Measurements from ENCODE around the gene TSR3. TPM values are rescaled to one million over a fixed set of nuclear protein-coding genes. Genes with fewer than 3 reads are reported as not detected.

The TSR3 gene
- total and polyA plus RNA-seq, 4 donors, result 28.9 to 92.1 (median 73.3) TPM

DNA sequence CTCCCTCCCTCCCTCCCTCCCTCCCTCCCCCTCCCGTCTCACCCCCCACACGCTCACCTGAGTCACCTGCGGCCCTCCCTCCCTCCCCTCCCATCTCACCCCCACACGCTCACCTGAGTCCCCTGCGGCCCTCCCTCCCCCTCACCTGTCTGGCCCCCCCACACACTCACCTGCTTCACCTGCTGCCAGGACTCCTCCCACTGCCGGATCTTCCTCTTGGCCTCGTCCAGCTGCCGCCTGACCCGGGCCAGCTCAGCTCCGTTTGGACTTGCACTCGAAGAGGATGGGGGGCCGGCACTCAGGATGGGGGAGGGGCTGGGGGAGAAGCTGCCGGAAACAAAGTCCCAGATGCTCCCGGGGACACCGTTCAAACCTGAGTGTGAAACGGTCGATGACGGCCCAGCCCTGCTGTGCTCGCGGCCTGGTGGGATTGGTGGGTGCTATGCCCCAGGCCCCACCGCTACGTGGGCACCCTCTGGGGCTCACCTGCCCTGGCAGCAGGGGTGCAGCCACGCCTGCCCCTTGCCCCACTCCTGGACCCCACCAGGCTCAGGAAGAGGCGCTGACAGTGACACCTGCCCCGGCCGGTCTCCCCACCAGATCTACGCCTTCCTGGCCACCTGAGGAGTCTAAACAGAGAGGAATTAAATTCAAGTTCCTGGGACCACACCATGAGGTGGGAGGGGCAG is 16.0 kb upstream of the TSR3 start:
- Histone ChIP-seq H3K27me3 (ENCODE audit: control insufficient read depth, insufficient read depth, low read length) (no peaks in the 10 kb centered on the region), H3K4me1 (ENCODE audit: control insufficient read depth, insufficient read depth, low read length) (no peaks in the 10 kb centered on the region), H3K36me3 (ENCODE audit: control insufficient read depth, insufficient read depth, low read length) (peaks cover 85% of the 10 kb centered on the region), H3K4me3 (ENCODE audit: low read depth, low read length) (no peak overlapping the region), H3K9me3 (ENCODE audit: control insufficient read depth, insufficient read depth, low read length) (no peaks in the 10 kb centered on the region), H3K27ac (ENCODE audit: low read depth, low read length) (no peak overlapping the region)
- DNase-seq (ENCODE audit: low read depth in 4 of 6, low spot score in 6 of 6), result no peak
- WGBS (ENCODE audit: insufficient coverage), result 86% methylated on average over 12 of the region's 27 CpGs

- Histone ChIP-seq H3K4me3 (ENCODE audit: low read depth, low read length) (no peak overlapping the region), H3K4me1 (ENCODE audit: control insufficient read depth, insufficient read depth, low read length) (no peaks in the 10 kb centered on the region), H3K27me3 (ENCODE audit: control insufficient read depth, insufficient read depth, low read length) (no peaks in the 10 kb centered on the region), H3K27ac (ENCODE audit: low read depth, low read length) (no peak overlapping the region), H3K9me3 (ENCODE audit: control insufficient read depth, insufficient read depth, low read length) (no peaks in the 10 kb centered on the region), H3K36me3 (ENCODE audit: control insufficient read depth, insufficient read depth, low read length) (peaks cover 86% of the 10 kb centered on the region)
- no peak for DNase-seq (ENCODE audit: low read depth in 4 of 6, low spot score in 6 of 6)
- WGBS (ENCODE audit: insufficient coverage), result 84% methylated on average over 24 of the region's 24 CpGs
These were observed 15.1 kb upstream of the TSR3 start for GRCh38 chr16:1366712-1367299.

DNA sequence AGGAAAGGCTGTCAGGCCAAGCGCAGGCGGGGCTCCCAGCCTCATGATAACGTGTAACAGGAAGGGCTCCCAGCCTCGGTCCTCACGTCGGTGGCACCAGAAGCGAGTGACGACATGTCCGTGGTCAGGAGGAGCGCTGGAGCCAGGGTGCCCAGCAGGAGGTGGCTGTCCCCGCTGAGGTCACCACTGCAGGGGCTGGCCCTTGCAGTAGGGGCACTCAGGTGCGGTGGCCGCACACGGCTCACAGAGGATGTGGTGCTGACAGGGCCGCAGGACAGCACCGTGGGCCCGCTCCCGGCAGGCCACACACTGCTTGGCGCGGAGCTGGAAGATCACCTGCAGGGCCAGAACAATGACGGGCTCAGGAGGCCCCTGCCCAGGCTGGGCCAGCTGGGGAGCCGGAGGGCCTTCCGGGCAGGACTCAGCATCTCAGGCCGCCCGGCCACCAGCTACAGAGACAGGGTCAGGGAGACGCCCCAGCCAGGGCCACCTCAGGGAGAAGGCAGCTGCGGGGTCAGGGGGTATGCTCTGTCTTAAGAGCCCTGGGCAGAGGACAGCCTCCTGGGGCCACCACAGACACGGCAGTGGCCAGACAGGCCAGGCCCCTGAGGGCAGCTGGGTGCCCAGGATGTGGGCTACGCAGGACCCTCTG is 14.5 kb upstream of the TSR3 start:
- H3K9me3 ChIP-seq (ENCODE audit: control insufficient read depth, insufficient read depth, low read length), result no peaks in the 10 kb centered on the region
- 88% methylated on average over 29 of the region's 29 CpGs for WGBS (ENCODE audit: insufficient coverage)
- no peak for DNase-seq (ENCODE audit: low read depth in 4 of 6, low spot score in 6 of 6)
- H3K27me3 ChIP-seq (ENCODE audit: control insufficient read depth, insufficient read depth, low read length), result no peaks in the 10 kb centered on the region
- H3K4me1 ChIP-seq (ENCODE audit: control insufficient read depth, insufficient read depth, low read length), result no peaks in the 10 kb centered on the region
- H3K4me3 ChIP-seq (ENCODE audit: low read depth, low read length), result no peak overlapping the region
- H3K36me3 ChIP-seq (ENCODE audit: control insufficient read depth, insufficient read depth, low read length), result peaks cover 86% of the 10 kb centered on the region
- H3K27ac ChIP-seq (ENCODE audit: low read depth, low read length), result no peak overlapping the region

DNA sequence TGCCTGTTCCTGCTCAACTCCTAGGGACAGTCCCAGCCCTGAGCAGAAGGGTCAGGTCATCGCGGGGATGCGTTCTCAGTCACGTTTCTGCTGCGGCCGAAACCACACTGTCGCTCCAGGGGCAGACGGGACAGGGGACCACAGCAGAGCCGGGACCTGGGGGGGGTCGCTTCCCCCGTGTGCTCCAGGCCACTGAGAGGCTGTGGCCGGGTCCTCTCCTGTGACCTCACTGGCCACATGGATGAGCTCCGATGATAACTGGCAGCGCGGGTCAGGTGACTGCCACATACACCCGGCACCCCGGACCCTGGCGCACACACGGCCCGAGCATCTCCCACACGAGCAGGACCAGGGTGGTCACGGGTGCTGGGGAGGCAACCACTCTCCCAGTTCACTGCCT is 12.8 kb upstream of the TSR3 start:
- DNase-seq (ENCODE audit: low read depth in 4 of 6, low spot score in 6 of 6), result no peak
- Histone ChIP-seq H3K9me3 (ENCODE audit: control insufficient read depth, insufficient read depth, low read length) (no peaks in the 10 kb centered on the region), H3K36me3 (ENCODE audit: control insufficient read depth, insufficient read depth, low read length) (peaks cover 86% of the 10 kb centered on the region), H3K4me3 (ENCODE audit: low read depth, low read length) (no peak overlapping the region), H3K27ac (ENCODE audit: low read depth, low read length) (no peak overlapping the region), H3K27me3 (ENCODE audit: control insufficient read depth, insufficient read depth, low read length) (no peaks in the 10 kb centered on the region), H3K4me1 (ENCODE audit: control insufficient read depth, insufficient read depth, low read length) (no peaks in the 10 kb centered on the region)
- WGBS (ENCODE audit: insufficient coverage), result 92% methylated on average over 22 of the region's 22 CpGs

DNA sequence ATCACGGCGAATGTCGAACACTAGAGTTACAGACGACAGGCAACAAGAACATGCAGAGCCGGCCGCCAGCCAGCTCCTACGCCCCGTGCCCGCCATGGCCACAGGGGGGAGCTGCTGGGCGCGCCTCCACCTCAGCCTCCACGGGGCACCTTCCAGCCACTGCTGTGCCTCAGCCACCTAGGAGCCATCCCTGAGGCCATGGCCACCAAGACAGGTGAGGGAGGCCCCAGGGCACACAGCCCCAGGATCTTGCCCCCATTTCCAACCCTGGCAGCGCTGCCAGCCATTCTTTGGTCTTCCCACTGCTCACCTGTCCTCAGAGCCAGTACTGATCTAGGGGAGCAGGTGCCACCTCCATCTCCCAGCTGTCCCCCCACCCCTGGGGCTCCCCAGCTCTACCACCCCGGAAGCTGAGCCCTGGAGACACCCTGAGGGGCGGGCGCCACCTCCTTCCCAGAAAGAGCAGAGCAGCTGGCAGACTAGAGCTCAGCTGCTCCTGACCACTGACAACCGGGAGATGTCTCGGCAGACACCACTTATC is 11.9 kb upstream of the TSR3 start:
- H3K27ac ChIP-seq (ENCODE audit: low read depth, low read length), result no peak overlapping the region
- no peaks in the 10 kb centered on the region for H3K4me1 ChIP-seq (ENCODE audit: control insufficient read depth, insufficient read depth, low read length)
- peaks cover 87% of the 10 kb centered on the region for H3K36me3 ChIP-seq (ENCODE audit: control insufficient read depth, insufficient read depth, low read length)
- H3K4me3 ChIP-seq (ENCODE audit: low read depth, low read length), result no peak overlapping the region
- no peaks in the 10 kb centered on the region for H3K9me3 ChIP-seq (ENCODE audit: control insufficient read depth, insufficient read depth, low read length)
- DNase-seq (ENCODE audit: low read depth in 4 of 6, low spot score in 6 of 6), result peak in 1 of 6 donors; percentile 8
- no peaks in the 10 kb centered on the region for H3K27me3 ChIP-seq (ENCODE audit: control insufficient read depth, insufficient read depth, low read length)
- WGBS (ENCODE audit: insufficient coverage), result 53% methylated on average over 18 of the region's 18 CpGs

DNA sequence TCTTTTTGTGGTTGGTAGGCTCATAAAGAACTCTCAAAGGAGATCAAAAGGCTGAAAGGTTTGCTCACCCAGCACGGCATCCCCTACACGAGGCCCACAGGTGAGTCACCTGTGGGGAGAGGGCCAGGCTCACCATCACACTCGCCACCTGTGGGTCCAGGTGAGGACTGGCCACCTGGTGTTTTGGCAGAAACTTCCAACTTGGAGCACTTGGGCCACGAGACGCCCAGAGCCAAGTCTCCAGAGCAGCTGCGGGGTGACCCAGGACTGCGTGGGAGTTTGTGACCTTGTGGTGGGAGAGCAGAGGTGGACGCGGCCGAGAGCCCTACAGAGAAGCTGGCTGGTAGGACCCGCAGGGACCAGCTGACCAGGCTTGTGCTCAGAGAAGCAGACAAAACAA is 11.1 kb upstream of the TSR3 start:
- no peak overlapping the region for H3K4me3 ChIP-seq (ENCODE audit: low read depth, low read length)
- no peaks in the 10 kb centered on the region for H3K27me3 ChIP-seq (ENCODE audit: control insufficient read depth, insufficient read depth, low read length)
- H3K4me1 ChIP-seq (ENCODE audit: control insufficient read depth, insufficient read depth, low read length), result no peaks in the 10 kb centered on the region
- H3K9me3 ChIP-seq (ENCODE audit: control insufficient read depth, insufficient read depth, low read length), result no peaks in the 10 kb centered on the region
- no peak for DNase-seq (ENCODE audit: low read depth in 4 of 6, low spot score in 6 of 6)
- WGBS (ENCODE audit: insufficient coverage), result 92% methylated on average over 9 of the region's 11 CpGs
- peaks cover 89% of the 10 kb centered on the region for H3K36me3 ChIP-seq (ENCODE audit: control insufficient read depth, insufficient read depth, low read length)
- no peak overlapping the region for H3K27ac ChIP-seq (ENCODE audit: low read depth, low read length)

DNA sequence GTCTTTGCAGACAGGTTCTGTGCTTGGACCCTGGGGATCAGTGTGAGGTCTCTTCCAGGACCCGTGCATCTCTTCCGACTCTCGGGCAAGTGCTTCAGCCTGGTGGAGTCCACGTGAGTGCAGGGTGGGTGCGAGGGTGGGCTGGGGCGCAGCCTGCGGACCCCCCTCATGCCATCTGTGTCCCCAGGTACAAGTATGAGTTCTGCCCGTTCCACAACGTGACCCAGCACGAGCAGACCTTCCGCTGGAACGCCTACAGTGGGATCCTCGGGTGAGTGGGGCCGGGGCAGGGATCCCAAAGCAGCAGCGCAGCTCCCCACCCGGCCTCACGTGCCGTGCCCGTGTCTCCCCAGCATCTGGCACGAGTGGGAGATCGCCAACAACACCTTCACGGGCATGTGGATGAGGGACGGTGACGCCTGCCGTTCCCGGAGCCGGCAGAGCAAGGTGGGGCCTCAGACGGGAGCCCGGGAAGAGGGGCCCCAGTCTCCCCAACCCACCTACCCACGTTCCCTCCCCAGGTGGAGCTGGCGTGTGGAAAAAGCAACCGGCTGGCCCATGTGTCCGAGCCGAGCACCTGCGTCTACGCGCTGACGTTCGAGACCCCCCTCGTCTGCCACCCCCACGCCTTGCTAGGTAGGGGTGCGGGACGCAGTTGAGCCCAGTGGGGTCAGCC is 10.1 kb upstream of the TSR3 start:
- 95% methylated on average over 42 of the region's 43 CpGs for WGBS (ENCODE audit: insufficient coverage)
- H3K27ac ChIP-seq (ENCODE audit: low read depth, low read length), result no peak overlapping the region
- no peaks in the 10 kb centered on the region for H3K4me1 ChIP-seq (ENCODE audit: control insufficient read depth, insufficient read depth, low read length)
- H3K9me3 ChIP-seq (ENCODE audit: control insufficient read depth, insufficient read depth, low read length), result no peaks in the 10 kb centered on the region
- H3K4me3 ChIP-seq (ENCODE audit: low read depth, low read length), result no peak overlapping the region
- no peaks in the 10 kb centered on the region for H3K27me3 ChIP-seq (ENCODE audit: control insufficient read depth, insufficient read depth, low read length)
- no peak for DNase-seq (ENCODE audit: low read depth in 4 of 6, low spot score in 6 of 6)
- peaks cover 87% of the 10 kb centered on the region for H3K36me3 ChIP-seq (ENCODE audit: control insufficient read depth, insufficient read depth, low read length)

- H3K4me3 ChIP-seq (ENCODE audit: low read depth, low read length), result no peak overlapping the region
- 86% methylated on average over 19 of the region's 19 CpGs for WGBS (ENCODE audit: insufficient coverage)
- DNase-seq (ENCODE audit: low read depth in 4 of 6, low spot score in 6 of 6), result no peak
- H3K27me3 ChIP-seq (ENCODE audit: control insufficient read depth, insufficient read depth, low read length), result no peaks in the 10 kb centered on the region
- peaks cover 78% of the 10 kb centered on the region for H3K36me3 ChIP-seq (ENCODE audit: control insufficient read depth, insufficient read depth, low read length)
- H3K4me1 ChIP-seq (ENCODE audit: control insufficient read depth, insufficient read depth, low read length), result peaks cover 2% of the 10 kb centered on the region
- H3K9me3 ChIP-seq (ENCODE audit: control insufficient read depth, insufficient read depth, low read length), result no peaks in the 10 kb centered on the region
- H3K27ac ChIP-seq (ENCODE audit: low read depth, low read length), result no peak overlapping the region
These were observed 6.4 kb upstream of the TSR3 start for GRCh38 chr16:1357906-1358566.

All from spinal cord (tissue), 10 donors.